Measurements from ENCODE around the gene NSUN3. TPM values are rescaled to one million over a fixed set of nuclear protein-coding genes. Genes with fewer than 3 reads are reported as not detected.
"Not testable (repeated sequence)": the region's sequence is repeated elsewhere in the genome, so short reads cannot be mapped to it uniquely, and the experiment has no call there.

The NSUN3 gene
- total RNA-seq, 1 donor from 2014 or later = 15.3 TPM

- Mint-ChIP-seq H3K36me3 (ENCODE audit: insufficient read depth) (peaks cover 40% of the 10 kb centered on the region), H3K27me3 (no peaks in the 10 kb centered on the region), H3K9me3 (ENCODE audit: low read depth) (peaks cover 10% of the 10 kb centered on the region), H3K27ac (no peak overlapping the region), H3K4me1 (ENCODE audit: low read depth) (peaks cover 14% of the 10 kb centered on the region), H3K4me3 (ENCODE audit: low read depth) (no peak overlapping the region)
- no peak for DNase-seq (ENCODE audit: low spot score, unreplicated experiment)
- TF ChIP-seq, protein P1, sequence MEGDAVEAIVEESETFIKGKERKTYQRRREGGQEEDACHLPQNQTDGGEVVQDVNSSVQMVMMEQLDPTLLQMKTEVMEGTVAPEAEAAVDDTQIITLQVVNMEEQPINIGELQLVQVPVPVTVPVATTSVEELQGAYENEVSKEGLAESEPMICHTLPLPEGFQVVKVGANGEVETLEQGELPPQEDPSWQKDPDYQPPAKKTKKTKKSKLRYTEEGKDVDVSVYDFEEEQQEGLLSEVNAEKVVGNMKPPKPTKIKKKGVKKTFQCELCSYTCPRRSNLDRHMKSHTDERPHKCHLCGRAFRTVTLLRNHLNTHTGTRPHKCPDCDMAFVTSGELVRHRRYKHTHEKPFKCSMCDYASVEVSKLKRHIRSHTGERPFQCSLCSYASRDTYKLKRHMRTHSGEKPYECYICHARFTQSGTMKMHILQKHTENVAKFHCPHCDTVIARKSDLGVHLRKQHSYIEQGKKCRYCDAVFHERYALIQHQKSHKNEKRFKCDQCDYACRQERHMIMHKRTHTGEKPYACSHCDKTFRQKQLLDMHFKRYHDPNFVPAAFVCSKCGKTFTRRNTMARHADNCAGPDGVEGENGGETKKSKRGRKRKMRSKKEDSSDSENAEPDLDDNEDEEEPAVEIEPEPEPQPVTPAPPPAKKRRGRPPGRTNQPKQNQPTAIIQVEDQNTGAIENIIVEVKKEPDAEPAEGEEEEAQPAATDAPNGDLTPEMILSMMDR (IDR thresholded peaks at IDR 0.05; ENCODE audit: unreplicated experiment) = peak; percentile 75
These were observed 6.4 kb downstream of the NSUN3 start for GRCh38 chr3:94069194-94069813.

DNA sequence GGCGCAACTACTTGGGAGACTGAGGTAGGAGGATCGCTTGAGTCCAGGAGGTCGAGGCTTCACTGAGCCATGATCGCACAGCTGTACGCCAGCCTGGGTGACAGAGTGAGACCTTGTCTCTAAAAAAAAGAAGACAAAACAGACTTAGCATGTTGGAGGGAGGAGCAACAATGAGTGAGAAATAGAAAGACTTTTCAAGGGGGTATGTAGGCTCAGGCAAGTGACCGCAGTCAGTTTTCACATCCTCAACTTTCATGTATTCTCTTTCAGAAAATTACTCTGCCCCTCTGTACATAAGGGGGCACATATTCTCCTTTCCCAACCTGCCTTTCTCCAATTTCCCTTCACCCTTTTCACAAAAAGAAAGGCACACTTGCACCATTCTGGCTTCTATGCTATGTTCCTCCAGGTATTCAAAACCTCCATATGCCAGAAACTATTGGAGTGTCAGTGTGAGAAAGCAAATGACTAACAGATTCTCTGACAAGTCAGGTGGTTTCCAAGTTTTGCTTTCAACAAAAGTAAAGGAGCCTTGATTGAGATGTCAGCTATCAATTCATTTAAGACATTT, 7.6 kb downstream of the NSUN3 start:
- Mint-ChIP-seq H3K4me1 (ENCODE audit: low read depth) (peaks cover 9% of the 10 kb centered on the region), H3K9me3 (ENCODE audit: low read depth) (peaks cover 11% of the 10 kb centered on the region), H3K36me3 (ENCODE audit: insufficient read depth) (peaks cover 39% of the 10 kb centered on the region), H3K27ac (no peak overlapping the region), H3K27me3 (no peaks in the 10 kb centered on the region), H3K4me3 (ENCODE audit: low read depth) (no peak overlapping the region)
- TF ChIP-seq, protein P1 (IDR thresholded peaks at IDR 0.05; ENCODE audit: unreplicated experiment) = no peak
- no peak for DNase-seq (ENCODE audit: low spot score, unreplicated experiment)

DNA sequence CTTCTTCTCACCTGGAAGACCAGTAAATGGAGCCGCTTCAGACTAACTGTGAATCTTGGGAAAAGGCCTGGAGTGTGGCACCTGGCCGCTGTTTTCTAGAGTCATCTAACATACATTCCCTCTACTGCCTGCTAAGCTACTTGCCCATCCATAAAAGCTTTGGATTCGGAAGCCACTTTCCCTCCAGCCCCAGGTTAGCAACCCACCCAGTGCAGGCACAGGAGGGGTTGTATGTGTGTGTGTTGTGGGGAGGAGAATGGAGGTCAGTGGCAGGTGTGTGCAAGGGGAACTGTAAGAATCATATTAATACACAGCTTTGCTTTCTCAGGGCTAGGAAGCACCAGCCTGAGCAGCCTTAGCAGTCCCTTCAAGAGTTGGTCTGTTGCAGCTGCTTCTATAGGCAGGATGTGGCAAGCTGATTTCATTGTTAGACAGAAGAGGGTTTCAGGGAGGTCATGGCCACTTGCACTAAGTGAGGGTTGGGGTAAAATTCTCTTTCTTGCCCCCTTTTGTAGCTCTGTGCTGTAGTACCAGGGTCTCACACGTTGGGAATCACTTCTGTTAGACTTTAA, 8.9 kb downstream of the NSUN3 start:
- DNase-seq (ENCODE audit: low spot score, unreplicated experiment) = no peak
- Mint-ChIP-seq H3K9me3 (ENCODE audit: low read depth) (peaks cover 11% of the 10 kb centered on the region), H3K4me3 (ENCODE audit: low read depth) (no peak overlapping the region), H3K4me1 (ENCODE audit: low read depth) (peaks cover 1% of the 10 kb centered on the region), H3K27me3 (no peaks in the 10 kb centered on the region), H3K27ac (no peak overlapping the region), H3K36me3 (ENCODE audit: insufficient read depth) (peaks cover 44% of the 10 kb centered on the region)
- TF ChIP-seq, protein P1 (IDR thresholded peaks at IDR 0.05; ENCODE audit: unreplicated experiment) = no peak

- TF ChIP-seq, protein P1 (IDR thresholded peaks at IDR 0.05; ENCODE audit: unreplicated experiment) = no peak
- Mint-ChIP-seq H3K9me3 (ENCODE audit: low read depth) (peaks cover 11% of the 10 kb centered on the region), H3K4me1 (ENCODE audit: low read depth) (peaks cover 5% of the 10 kb centered on the region), H3K27ac (no peak overlapping the region), H3K4me3 (ENCODE audit: low read depth) (no peak overlapping the region), H3K27me3 (no peaks in the 10 kb centered on the region), H3K36me3 (ENCODE audit: insufficient read depth) (peaks cover 43% of the 10 kb centered on the region)
- no peak for DNase-seq (ENCODE audit: low spot score, unreplicated experiment)
These were observed 13.2 kb downstream of the NSUN3 start for GRCh38 chr3:94076055-94076454.

GRCh38 chr3:94080552-94080951, 17.7 kb downstream of the NSUN3 start:
- not testable (repeated sequence) for H3K27me3 Mint-ChIP-seq; H3K27ac Mint-ChIP-seq; DNase-seq (ENCODE audit: low spot score, unreplicated experiment); H3K4me1 Mint-ChIP-seq (ENCODE audit: low read depth); H3K4me3 Mint-ChIP-seq (ENCODE audit: low read depth); H3K9me3 Mint-ChIP-seq (ENCODE audit: low read depth)
- peaks cover 21% of the 10 kb centered on the region for H3K36me3 Mint-ChIP-seq (ENCODE audit: insufficient read depth)

DNA sequence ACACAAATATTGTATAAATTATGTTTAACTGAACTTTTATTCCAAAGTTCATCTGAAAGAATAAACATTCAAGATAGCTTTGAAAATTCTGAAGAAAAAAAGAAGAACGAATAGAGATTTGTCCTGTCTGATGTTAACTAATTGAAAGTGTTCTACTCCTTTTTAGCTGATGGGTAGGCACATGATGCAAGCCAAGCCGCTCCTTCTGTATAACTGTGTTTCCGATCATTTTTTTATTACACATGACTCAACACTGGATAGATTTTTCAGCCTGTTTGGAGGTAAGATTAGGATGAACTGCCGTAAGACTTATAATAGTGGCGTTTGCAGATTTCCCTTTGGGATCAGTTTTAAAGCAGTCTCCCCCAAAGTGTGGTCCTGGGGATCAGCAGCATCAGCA, 19.0 kb downstream of the NSUN3 start:
- Mint-ChIP-seq H3K4me3 (ENCODE audit: low read depth) (no peak overlapping the region), H3K27ac (no peak overlapping the region), H3K27me3 (no peaks in the 10 kb centered on the region), H3K9me3 (ENCODE audit: low read depth) (no peaks in the 10 kb centered on the region), H3K4me1 (ENCODE audit: low read depth) (peaks cover 5% of the 10 kb centered on the region), H3K36me3 (ENCODE audit: insufficient read depth) (peaks cover 14% of the 10 kb centered on the region)
- TF ChIP-seq, protein P1 (IDR thresholded peaks at IDR 0.05; ENCODE audit: unreplicated experiment) = no peak
- no peak for DNase-seq (ENCODE audit: low spot score, unreplicated experiment)
